ENCODE results near the gene TFCP2L1.

TFCP2L1 gene

GRCh38 chr2:121203591-121204249, 81.3 kb downstream of the TFCP2L1 start:
- CTCF ChIA-PET: no interaction called here
- POLR2A ChIA-PET: no interaction called here
- no peak overlapping the region for H3K4me3 ChIP-seq (ENCODE audit: low read depth, low read length)
- no peak for TF ChIP-seq CTCF (IDR thresholded peaks at IDR 0.05; ENCODE audit: insufficient read depth, low read length, missing control alignments)
- no peak for DNase-seq (ENCODE audit: low read depth, low spot score)

GRCh38 chr2:121202541-121203310, 82.3 kb downstream of the TFCP2L1 start:
- CTCF ChIA-PET: no interaction called here
- DNase-seq (ENCODE audit: low read depth, low spot score): no peak
- H3K4me3 ChIP-seq (ENCODE audit: low read depth, low read length): no peak overlapping the region
- POLR2A ChIA-PET: no interaction called here
- TF ChIP-seq CTCF (IDR thresholded peaks at IDR 0.05; ENCODE audit: insufficient read depth, low read length, missing control alignments): no peak

GRCh38 chr2:121201796-121202195, 83.2 kb downstream of the TFCP2L1 start:
- TF ChIP-seq CTCF (IDR thresholded peaks at IDR 0.05; ENCODE audit: insufficient read depth, low read length, missing control alignments): no peak
- no peak overlapping the region for H3K4me3 ChIP-seq (ENCODE audit: low read depth, low read length)
- ChIA-PET CTCF (no interaction called here), POLR2A (no interaction called here)
- no peak for DNase-seq (ENCODE audit: low read depth, low spot score)

- no peak for TF ChIP-seq CTCF (IDR thresholded peaks at IDR 0.05; ENCODE audit: insufficient read depth, low read length, missing control alignments)
- no peak overlapping the region for H3K4me3 ChIP-seq (ENCODE audit: low read depth, low read length)
- CTCF ChIA-PET: no interaction called here
- POLR2A ChIA-PET: no interaction called here
- no peak for DNase-seq (ENCODE audit: low read depth, low spot score)
Measured at GRCh38 chr2:121200419-121201315, 84.3 kb downstream of the TFCP2L1 start.

- no peak for TF ChIP-seq CTCF (IDR thresholded peaks at IDR 0.05; ENCODE audit: insufficient read depth, low read length, missing control alignments)
- CTCF ChIA-PET: no interaction called here
- no peak for DNase-seq (ENCODE audit: low read depth, low spot score)
- H3K4me3 ChIP-seq (ENCODE audit: low read depth, low read length): no peak overlapping the region
- POLR2A ChIA-PET: no interaction called here
Measured at GRCh38 chr2:121200011-121200347, 85.0 kb downstream of the TFCP2L1 start.

Data from AG04449 (cell line).